Keratinocyte (primary cell): Measurements from ENCODE around the gene TGOLN2. TPM values are rescaled to one million over a fixed set of nuclear protein-coding genes. Genes with fewer than 3 reads are reported as not detected.

ENCODE experiments used
- DNase-seq: peaks from one replicate; pipeline ENCODE4 v3.0.0-alpha.2; 2011; ENCODE audit warnings: low read depth, missing footprints, low spot score
- FAIRE-seq: peaks from 2 replicates; lab custom pipeline; 2011; peaks lifted over from hg19 to GRCh38; lab: Jason Lieb, UNC
- H2AFZ ChIP-seq: 2 replicates; pipeline ENCODE4 v1.6.0; 2012; ENCODE audit warnings: low read length, control low read depth, inconsistent platforms; ENCODE audit not compliant: control insufficient read depth
- H3K27ac ChIP-seq: 2 replicates; pipeline ENCODE4 v1.5.1; 2011; ENCODE audit warnings: low read length; ENCODE audit not compliant: control insufficient read depth, insufficient read depth
- H3K27me3 ChIP-seq: 3 replicates; pipeline ENCODE4 v1.6.0; 2011; ENCODE audit warnings: low read length; ENCODE audit not compliant: control insufficient read depth, insufficient read depth; ENCODE audit errors: extremely low read depth
- H3K36me3 ChIP-seq, 2 experiments: 2 replicates in 1 of 2; 3 replicates in 1 of 2; pipeline ENCODE4 v1.5.1; 2011; ENCODE audit warnings: low read length in 2 of 2, mild to moderate bottlenecking in 1 of 2; ENCODE audit not compliant: control insufficient read depth in 2 of 2, insufficient read depth in 2 of 2; ENCODE audit errors: extremely low read depth in 1 of 2
- H3K4me1 ChIP-seq: 3 replicates; pipeline ENCODE4 v1.5.1; 2011; ENCODE audit warnings: low read length; ENCODE audit not compliant: control insufficient read depth, insufficient read depth; ENCODE audit errors: extremely low read depth
- H3K4me2 ChIP-seq: 3 replicates; pipeline ENCODE4 v1.6.0; 2011; ENCODE audit warnings: low read depth, low read length; ENCODE audit not compliant: control insufficient read depth, insufficient read depth; ENCODE audit errors: extremely low read depth
- H3K4me3 ChIP-seq, 3 experiments: fragments of 200-600 bp in 1 of 3; sonication (generic) in 1 of 3; 2 replicates in 2 of 3; 3 replicates in 1 of 3; pipeline ENCODE4 v1.5.1; 2011 to 2016; ENCODE audit warnings: low read length in 3 of 3, mild to moderate bottlenecking in 3 of 3, control low read depth in 2 of 3, inconsistent platforms in 1 of 3, low read depth in 1 of 3, mixed read lengths in 1 of 3, mixed run types in 1 of 3, moderate library complexity in 1 of 3; ENCODE audit not compliant: control insufficient read depth in 2 of 3, insufficient read depth in 2 of 3; ENCODE audit errors: extremely low read depth in 1 of 3
- H3K79me2 ChIP-seq: 2 replicates; pipeline ENCODE4 v1.6.0; 2012; ENCODE audit warnings: low read length; ENCODE audit not compliant: control insufficient read depth, insufficient read depth
- H3K9ac ChIP-seq: 3 replicates; pipeline ENCODE4 v1.6.0; 2011; ENCODE audit warnings: low read length; ENCODE audit not compliant: control insufficient read depth, insufficient read depth; ENCODE audit errors: extremely low read depth
- H3K9me1 ChIP-seq: 3 replicates; pipeline ENCODE4 v1.6.0; 2011; ENCODE audit warnings: low read length; ENCODE audit not compliant: control insufficient read depth, insufficient read depth; ENCODE audit errors: extremely low read depth
- H3K9me3 ChIP-seq: 2 replicates; pipeline ENCODE4 v1.5.1; 2012; ENCODE audit warnings: low read depth, low read length; ENCODE audit not compliant: control insufficient read depth
- H4K20me1 ChIP-seq: 3 replicates; pipeline ENCODE4 v1.6.0; 2011; ENCODE audit warnings: low read length; ENCODE audit not compliant: control insufficient read depth, insufficient read depth; ENCODE audit errors: extremely low read depth
- CTCF ChIP-seq, 3 experiments: IDR thresholded peaks in 1 of 3; conservative IDR thresholded peaks in 1 of 3; optimal IDR thresholded peaks in 1 of 3; 2 replicates in 2 of 3; 3 replicates in 1 of 3; pipeline versions ENCODE3 to v1.5.1; 2011; ENCODE audit warnings: low read length in 3 of 3, mild to moderate bottlenecking in 3 of 3, moderate library complexity in 2 of 3, control low read depth in 1 of 3, inconsistent platforms in 1 of 3; ENCODE audit not compliant: insufficient read depth in 2 of 3; ENCODE audit errors: extremely low read depth in 1 of 3
- EZH2 ChIP-seq: IDR thresholded peaks from one replicate; pipeline ENCODE4 v1.6.1; 2012; ENCODE audit warnings: inconsistent platforms, mild to moderate bottlenecking, low read length, moderate library complexity
- dilution Hi-C: fragments of 300-500 bp; cut with MboI; formaldehyde crosslinking; loops from one replicate; pipeline ENCODE4 v1.7.0; 2020; ENCODE audit warnings: low sequenced_read_pairs; ENCODE audit not compliant: extremely low pct_ligation_motif_present
- polyA plus RNA-seq, 5 experiments: library from polyadenylated mRNA; depleted of rRNA in 3 of 5; stranded (reverse) in 3 of 5; stranded (forward) in 1 of 5; unstranded in 1 of 5; fragments of >200 nt; gene quantifications; 1 replicate in 1 of 5; 2 replicates in 3 of 5; 3 replicates in 1 of 5; pipeline versions ENCODE4 v1.2.1 to v1.2.3, GENCODE V29; 2011 to 2012; ENCODE audit warnings: missing spikeins in 2 of 5, low read depth in 1 of 5, low replicate concordance in 1 of 5

TGOLN2 gene
- polyA plus RNA-seq, 1 donor (not counting 4 experiments of a cell fraction or from before 2014, with no cell fraction given) = 43.3 TPM

GRCh38 chr2:85329181-85329651 is 1.4 kb upstream of the TGOLN2 start:
- Histone ChIP-seq H3K4me2 (no peak overlapping the region), H3K9me3 (no peaks in the 10 kb centered on the region), H3K9ac (no peak overlapping the region), H3K27ac (no peak overlapping the region), H3K79me2 (peaks cover 32% of the 10 kb centered on the region), H3K9me1 (no peaks in the 10 kb centered on the region), H2AFZ (no peak overlapping the region), H4K20me1 (peaks cover 12% of the 10 kb centered on the region), H3K4me1 (peaks cover 18% of the 10 kb centered on the region), H3K27me3 (no peaks in the 10 kb centered on the region), H3K36me3 (peaks cover 7% of the 10 kb centered on the region in 2 experiments), H3K4me3 (no peak overlapping the region)
- TF ChIP-seq CTCF (optimal IDR thresholded peaks at IDR 0.05 in 1 of 3, IDR thresholded peaks at IDR 0.05 in 1 of 3, conservative IDR thresholded peaks at IDR 0.05 in 1 of 3; ENCODE audit: extremely low read depth in 1 of 3, insufficient read depth in 2 of 3, low read length in 3 of 3) (no peak), EZH2 (no peak)
- FAIRE-seq (no peak), DNase-seq (no peak)
- dilution Hi-C loops = no loop called here

- TF ChIP-seq CTCF (optimal IDR thresholded peaks at IDR 0.05 in 1 of 3, IDR thresholded peaks at IDR 0.05 in 1 of 3, conservative IDR thresholded peaks at IDR 0.05 in 1 of 3; ENCODE audit: extremely low read depth in 1 of 3, insufficient read depth in 2 of 3, low read length in 3 of 3) (no peak), EZH2 (no peak)
- FAIRE-seq (no peak), DNase-seq (peak; percentile 11)
- Histone ChIP-seq H2AFZ (peak overlapping the region; percentile 88), H3K4me2 (peak overlapping the region; percentile 77), H3K79me2 (peaks cover 43% of the 10 kb centered on the region), H3K27me3 (no peaks in the 10 kb centered on the region), H3K36me3 (peaks cover 17 to 18% of the 10 kb centered on the region in 2 experiments), H3K9me1 (peaks cover 2% of the 10 kb centered on the region), H3K9me3 (no peaks in the 10 kb centered on the region), H3K9ac (peak overlapping the region; percentile 91), H3K27ac (peak overlapping the region; percentile 91), H4K20me1 (peaks cover 12% of the 10 kb centered on the region), H3K4me3 (peak overlapping the region; percentile 69 to 87 (median 85)), H3K4me1 (peaks cover 18% of the 10 kb centered on the region)
- dilution Hi-C loops = no loop called here
These were observed 498 bp downstream of the TGOLN2 start for GRCh38 chr2:85327160-85327821.
